SU-DHL-6 (cell line): ENCODE results near the gene RNF146.
A peak's percentile ranks its signal among the peaks of the same experiment; 100 is the strongest.

Experiments
- H2AFZ ChIP-seq: fragments of 200-600 bp; sonication (generic); 2 replicates; pipeline ENCODE4 v1.6.1; 2014; ENCODE audit warnings: low read depth, mild to moderate bottlenecking, moderate library complexity, mixed read lengths, antibody characterized with exemption, low read length; ENCODE audit not compliant: severe bottlenecking
- H3F3A ChIP-seq: fragments of 200-600 bp; shearing (Covaris generic); 2 replicates; pipeline ENCODE4 v1.6.0; 2016; ENCODE audit warnings: antibody characterized with exemption, mild to moderate bottlenecking; ENCODE audit not compliant: insufficient read depth
- H3K27ac ChIP-seq: fragments of 200-600 bp; sonication (generic); 2 replicates; pipeline ENCODE4 v1.5.1; 2016; ENCODE audit warnings: low read depth, mild to moderate bottlenecking, low read length, moderate library complexity, mixed read lengths
- H3K27me3 ChIP-seq: fragments of 200-600 bp; sonication (generic), shearing (Covaris generic); 2 replicates; pipeline ENCODE4 v1.6.0; 2014; ENCODE audit warnings: mild to moderate bottlenecking, low read length
- H3K36me3 ChIP-seq: fragments of 200-600 bp; sonication (generic); 2 replicates; pipeline ENCODE4 v1.6.1; 2014; ENCODE audit warnings: mild to moderate bottlenecking, low read length, mixed read lengths
- H3K4me2 ChIP-seq: fragments of 300-600, 200-600 bp; shearing (Covaris generic), sonication (generic); 2 replicates; pipeline ENCODE4 v1.6.0; 2014; ENCODE audit warnings: low read length, low read depth, mild to moderate bottlenecking; ENCODE audit not compliant: poor library complexity, severe bottlenecking
- H3K4me3 ChIP-seq: fragments of 200-600 bp; sonication (generic); 2 replicates; pipeline ENCODE4 v1.5.1; 2014; ENCODE audit warnings: antibody characterized with exemption, low read length, mild to moderate bottlenecking, mixed read lengths; ENCODE audit not compliant: insufficient read depth, poor library complexity, severe bottlenecking
- H3K79me2 ChIP-seq: fragments of 200-600 bp; sonication (generic); 2 replicates; pipeline ENCODE4 v1.6.1; 2014; ENCODE audit warnings: mild to moderate bottlenecking, low read length, moderate library complexity; ENCODE audit not compliant: insufficient read depth
- H3K9ac ChIP-seq: fragments of 200-600 bp; sonication (generic); 2 replicates; pipeline ENCODE4 v1.7.0; 2014; ENCODE audit warnings: mild to moderate bottlenecking, low read length
- H3K9me2 ChIP-seq: fragments of 200-600 bp; sonication (generic); replicated peaks from 2 replicates; pipeline ENCODE4 v1.6.1; 2014; ENCODE audit warnings: low read length; ENCODE audit not compliant: insufficient read depth
- H3K9me3 ChIP-seq: fragments of 200-600 bp; sonication (generic); 2 replicates; pipeline ENCODE4 v1.6.1; 2014; ENCODE audit warnings: low read length, mixed read lengths; ENCODE audit not compliant: insufficient read depth
- H4K20me1 ChIP-seq: fragments of 200-600 bp; sonication (generic); 2 replicates; pipeline ENCODE4 v1.6.1; 2014; ENCODE audit warnings: low read depth, mild to moderate bottlenecking, antibody characterized with exemption, low read length, moderate library complexity, mixed read lengths
- EZH2phosphoT487 ChIP-seq: fragments of 200-600 bp; sonication (generic), shearing (Covaris generic); conservative IDR thresholded peaks from 2 replicates; pipeline ENCODE4 v1.6.1; 2018; ENCODE audit warnings: mild to moderate bottlenecking, antibody characterized with exemption, low read length, moderate library complexity, mixed read lengths
- TF ChIP-seq, protein P1 (sequence below): fragments of 200-600 bp; sonication (generic); IDR thresholded peaks from one replicate; pipeline ENCODE4 v1.5.1; 2017; ENCODE audit warnings: antibody characterized with exemption, mild to moderate bottlenecking, low read length, moderate library complexity; ENCODE audit not compliant: insufficient read depth, poor library complexity, severe bottlenecking

Gene RNF146

GRCh38 chr6:127267646-127268625 is 1.3 kb downstream of the RNF146 start:
- H3F3A ChIP-seq: peaks cover 15% of the 10 kb centered on the region
- H3K9me2 ChIP-seq: no peaks in the 10 kb centered on the region
- H4K20me1 ChIP-seq: peaks cover 29% of the 10 kb centered on the region; the same call in 1 of the 2 replicates
- peak overlapping the region; percentile 95 for H3K4me2 ChIP-seq
- H3K4me3 ChIP-seq: peak overlapping the region; percentile 88
- peak overlapping the region; percentile 95 for H3K27ac ChIP-seq
- no peaks in the 10 kb centered on the region for H3K36me3 ChIP-seq
- H2AFZ ChIP-seq: peak overlapping the region; percentile 82
- peaks cover 56% of the 10 kb centered on the region for H3K79me2 ChIP-seq
- H3K9me3 ChIP-seq: no peaks in the 10 kb centered on the region
- H3K9ac ChIP-seq: peak overlapping the region; percentile 82
- no peaks in the 10 kb centered on the region for H3K27me3 ChIP-seq
- TF ChIP-seq EZH2phosphoT487: no peak

DNA sequence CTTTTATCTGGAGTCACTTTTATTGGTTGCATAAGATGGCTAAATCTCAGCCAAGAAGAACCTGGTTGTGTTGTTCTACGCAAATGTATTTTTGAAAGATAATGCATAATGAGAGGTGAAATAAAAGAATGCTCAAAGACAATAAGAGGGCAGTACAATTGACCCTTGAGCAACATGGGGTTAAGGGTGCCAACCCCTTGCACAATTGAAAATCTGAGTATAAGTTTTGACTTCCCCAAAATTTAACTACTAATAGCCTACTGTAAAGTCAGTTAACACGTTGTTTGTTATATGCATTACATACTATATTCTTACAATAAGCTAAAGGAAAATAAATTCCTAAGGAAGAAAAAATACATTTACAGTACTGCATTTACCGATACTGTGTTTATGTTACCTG is 5.9 kb downstream of the RNF146 start:
- Histone ChIP-seq H3K9me3 (no peaks in the 10 kb centered on the region), H2AFZ (no peak overlapping the region), H3K27ac (no peak overlapping the region), H3K4me3 (no peak overlapping the region), H3K4me2 (no peak overlapping the region), H3K79me2 (peaks cover 67% of the 10 kb centered on the region), H3K36me3 (no peaks in the 10 kb centered on the region), H3K9ac (no peak overlapping the region), H3K9me2 (no peaks in the 10 kb centered on the region), H3K27me3 (no peaks in the 10 kb centered on the region), H4K20me1 (peaks cover 45% of the 10 kb centered on the region; the same call in 1 of the 2 replicates), H3F3A (no peaks in the 10 kb centered on the region; the same call in 1 of the 2 replicates)
- TF ChIP-seq EZH2phosphoT487: no peak
- TF ChIP-seq, protein P1, sequence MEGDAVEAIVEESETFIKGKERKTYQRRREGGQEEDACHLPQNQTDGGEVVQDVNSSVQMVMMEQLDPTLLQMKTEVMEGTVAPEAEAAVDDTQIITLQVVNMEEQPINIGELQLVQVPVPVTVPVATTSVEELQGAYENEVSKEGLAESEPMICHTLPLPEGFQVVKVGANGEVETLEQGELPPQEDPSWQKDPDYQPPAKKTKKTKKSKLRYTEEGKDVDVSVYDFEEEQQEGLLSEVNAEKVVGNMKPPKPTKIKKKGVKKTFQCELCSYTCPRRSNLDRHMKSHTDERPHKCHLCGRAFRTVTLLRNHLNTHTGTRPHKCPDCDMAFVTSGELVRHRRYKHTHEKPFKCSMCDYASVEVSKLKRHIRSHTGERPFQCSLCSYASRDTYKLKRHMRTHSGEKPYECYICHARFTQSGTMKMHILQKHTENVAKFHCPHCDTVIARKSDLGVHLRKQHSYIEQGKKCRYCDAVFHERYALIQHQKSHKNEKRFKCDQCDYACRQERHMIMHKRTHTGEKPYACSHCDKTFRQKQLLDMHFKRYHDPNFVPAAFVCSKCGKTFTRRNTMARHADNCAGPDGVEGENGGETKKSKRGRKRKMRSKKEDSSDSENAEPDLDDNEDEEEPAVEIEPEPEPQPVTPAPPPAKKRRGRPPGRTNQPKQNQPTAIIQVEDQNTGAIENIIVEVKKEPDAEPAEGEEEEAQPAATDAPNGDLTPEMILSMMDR: no peak

GRCh38 chr6:127273499-127273898 is 6.8 kb downstream of the RNF146 start:
- Histone ChIP-seq H3K4me3 (no peak overlapping the region), H3K9me2 (no peaks in the 10 kb centered on the region), H3K27me3 (no peaks in the 10 kb centered on the region), H3K27ac (no peak overlapping the region), H3K4me2 (no peak overlapping the region), H2AFZ (no peak overlapping the region), H3K79me2 (peaks cover 58% of the 10 kb centered on the region), H3K9ac (no peak overlapping the region), H3F3A (no peaks in the 10 kb centered on the region; the same call in 1 of the 2 replicates), H4K20me1 (peaks cover 48% of the 10 kb centered on the region; the same call in 1 of the 2 replicates), H3K36me3 (no peaks in the 10 kb centered on the region), H3K9me3 (no peaks in the 10 kb centered on the region)
- TF ChIP-seq, protein P1: no peak
- no peak for TF ChIP-seq EZH2phosphoT487

DNA sequence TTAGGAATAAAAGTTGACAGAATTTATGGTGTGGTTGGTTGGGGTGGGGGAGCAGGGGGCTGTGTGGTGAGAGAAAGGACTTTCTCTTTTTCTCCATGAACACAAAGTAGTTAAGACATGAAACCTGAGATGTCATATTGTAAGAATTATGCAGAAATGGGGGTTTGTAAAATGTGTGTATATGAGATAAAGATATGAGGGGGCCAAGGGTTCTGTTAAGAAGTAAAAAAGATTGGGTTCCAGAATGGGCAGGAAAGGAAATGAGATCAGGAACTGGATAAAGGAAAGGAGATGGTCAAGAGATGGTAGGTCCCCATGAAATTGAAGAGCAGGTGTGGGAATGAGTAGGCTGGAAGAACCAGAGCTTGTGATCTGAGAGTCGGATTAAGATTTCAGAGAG is 9.7 kb downstream of the RNF146 start:
- H3K36me3 ChIP-seq: peaks cover 10% of the 10 kb centered on the region; the same call in 1 of the 2 replicates
- TF ChIP-seq, protein P1: no peak
- no peak for TF ChIP-seq EZH2phosphoT487
- no peaks in the 10 kb centered on the region for H3K9me3 ChIP-seq
- H3K9ac ChIP-seq: no peak overlapping the region
- H3K9me2 ChIP-seq: no peaks in the 10 kb centered on the region
- H3K27me3 ChIP-seq: no peaks in the 10 kb centered on the region
- peaks cover 39% of the 10 kb centered on the region for H4K20me1 ChIP-seq
- no peak overlapping the region for H3K27ac ChIP-seq
- H3K4me2 ChIP-seq: no peak overlapping the region
- peaks cover 31% of the 10 kb centered on the region; the same call in 1 of the 2 replicates for H3K79me2 ChIP-seq
- peaks cover 8% of the 10 kb centered on the region; the same call in 1 of the 2 replicates for H3F3A ChIP-seq
- H3K4me3 ChIP-seq: no peak overlapping the region
- no peak overlapping the region for H2AFZ ChIP-seq
